ENCODE measurements around the gene KLHL12. TPM values are rescaled to one million over a fixed set of nuclear protein-coding genes. Genes with fewer than 3 reads are reported as not detected.

KLHL12 gene
- total RNA-seq: 10 to 100 TPM; 28.7 to 29.6 TPM

- peak; percentile 50 for TF ChIP-seq CTCF (IDR thresholded peaks at IDR 0.05)
- Histone ChIP-seq H3K27me3 (no peaks in the 10 kb centered on the region), H3K4me1 (no peaks in the 10 kb centered on the region), H3K4me3 (peak within 1 kb of the TSS; percentile 83), H3K36me3 (no peaks in the 10 kb centered on the region), H3K27ac (peak within 1 kb of the TSS; percentile 96), H3K9ac (ENCODE audit: low read depth in 2 of 2, low read length in 2 of 2) (peak within 1 kb of the TSS; percentile 79 to 90), H3K9me3 (no peaks in the 10 kb centered on the region)
- peak; percentile 98 for DNase-seq
- intact Hi-C loops (cut with DNase I): loop anchor here (5.0 kb wide), 1 partner anchor 70 kb away; no protein-coding TSS in a partner anchor
Measured at GRCh38 chr1:202926581-202927491, at the start of gene KLHL12. Gene KLHL12, minus strand, starts transcription at chr1:202927234. Its CDS starts 2,072 bp downstream, at chr1:202925162.

- TF ChIP-seq CTCF (IDR thresholded peaks at IDR 0.05): no peak
- no peak for DNase-seq
- H3K27ac ChIP-seq: no peak overlapping the region
- no peak overlapping the region for H3K4me3 ChIP-seq
- no peak overlapping the region for H3K9ac ChIP-seq (ENCODE audit: low read depth in 2 of 2, low read length in 2 of 2)
- H3K9me3 ChIP-seq: no peaks in the 10 kb centered on the region
- H3K36me3 ChIP-seq: no peaks in the 10 kb centered on the region
- no peaks in the 10 kb centered on the region for H3K4me1 ChIP-seq
- no peaks in the 10 kb centered on the region for H3K27me3 ChIP-seq
- intact Hi-C loops (cut with DNase I): no loop called here
Measured at GRCh38 chr1:202976633-202977032, 49.6 kb upstream of the KLHL12 start.

GRCh38 chr1:202974856-202975255 is 47.8 kb upstream of the KLHL12 start:
- no peak for DNase-seq
- H3K9me3 ChIP-seq: no peaks in the 10 kb centered on the region
- no peak overlapping the region for H3K27ac ChIP-seq
- no peak for TF ChIP-seq CTCF (IDR thresholded peaks at IDR 0.05)
- H3K4me1 ChIP-seq: no peaks in the 10 kb centered on the region
- intact Hi-C loops (cut with DNase I): no loop called here
- no peaks in the 10 kb centered on the region for H3K27me3 ChIP-seq
- H3K9ac ChIP-seq (ENCODE audit: low read depth in 2 of 2, low read length in 2 of 2): no peak overlapping the region
- no peaks in the 10 kb centered on the region for H3K36me3 ChIP-seq
- no peak overlapping the region for H3K4me3 ChIP-seq

- no peak overlapping the region for H3K9ac ChIP-seq (ENCODE audit: low read depth in 2 of 2, low read length in 2 of 2)
- no peak for DNase-seq
- no peaks in the 10 kb centered on the region for H3K36me3 ChIP-seq
- H3K27me3 ChIP-seq: no peaks in the 10 kb centered on the region
- H3K9me3 ChIP-seq: no peaks in the 10 kb centered on the region
- intact Hi-C loops (cut with DNase I): no loop called here
- no peaks in the 10 kb centered on the region for H3K4me1 ChIP-seq
- H3K4me3 ChIP-seq: no peak overlapping the region
- TF ChIP-seq CTCF (IDR thresholded peaks at IDR 0.05): no peak
- no peak overlapping the region for H3K27ac ChIP-seq
Measured at GRCh38 chr1:202972046-202972445, 45.0 kb upstream of the KLHL12 start.

- DNase-seq: peak; percentile 58
- peak; percentile 59 for TF ChIP-seq CTCF (IDR thresholded peaks at IDR 0.05)
- Histone ChIP-seq H3K9ac (ENCODE audit: low read depth in 2 of 2, low read length in 2 of 2) (peak overlapping the region in 1 of 2 donors; percentile 15), H3K27ac (no peak overlapping the region), H3K4me1 (peaks cover 9% of the 10 kb centered on the region), H3K36me3 (no peaks in the 10 kb centered on the region), H3K9me3 (no peaks in the 10 kb centered on the region), H3K4me3 (no peak overlapping the region), H3K27me3 (no peaks in the 10 kb centered on the region)
- intact Hi-C loops (cut with DNase I): no loop called here
Measured at GRCh38 chr1:202968895-202969295, 41.9 kb upstream of the KLHL12 start.
